HepG2 (cell line): ENCODE data around the gene NR1H3. TPM values are rescaled to one million over a fixed set of nuclear protein-coding genes. Genes with fewer than 3 reads are reported as not detected.
A peak's percentile ranks its signal among the peaks of the same experiment; 100 is the strongest.

ENCODE experiments used
- KDM5A ChIP-seq: fragments of 200-600 bp; sonication (generic); IDR thresholded peaks from 2 replicates; pipeline ENCODE4 v1.7.0; 2018; ENCODE audit warnings: antibody characterized with exemption, mild to moderate bottlenecking, low read length, borderline replicate concordance
- KDM6A ChIP-seq: IDR thresholded peaks from 2 replicates; pipeline ENCODE4 v1.6.1; 2016; ENCODE audit warnings: low read depth
- MBD4 ChIP-seq: IDR thresholded peaks from 2 replicates; pipeline ENCODE4 v1.6.1; 2012; ENCODE audit warnings: low read length, inconsistent platforms, borderline replicate concordance
- NONO ChIP-seq, 2 experiments: fragments of 450-650 bp in 1 of 2; sonication (generic) in 1 of 2; formaldehyde crosslinking in 1 of 2; IDR thresholded peaks in 1 of 2; conservative IDR thresholded peaks in 1 of 2; 2 replicates each; pipeline versions ENCODE4 v1.6.1 to v1.8.0; 2017 to 2022; ENCODE audit warnings: mild to moderate bottlenecking in 1 of 2, missing genetic modification reagents in 1 of 2, moderate library complexity in 1 of 2
- PAXIP1 ChIP-seq: sonication (generic); formaldehyde crosslinking; conservative IDR thresholded peaks from 2 replicates; pipeline ENCODE4 v1.4.0; 2020; ENCODE audit warnings: mild to moderate bottlenecking, missing genetic modification reagents, moderate library complexity
- RBAK ChIP-seq: sonication (generic); formaldehyde crosslinking; IDR thresholded peaks from 2 replicates; pipeline ENCODE4 v1.5.1; 2020; ENCODE audit warnings: mild to moderate bottlenecking, missing genetic modification reagents
- ZFP36L1 ChIP-seq: sonication (generic); formaldehyde crosslinking; IDR thresholded peaks from 2 replicates; pipeline ENCODE4 v1.8.0; 2022; ENCODE audit warnings: mild to moderate bottlenecking, missing genetic modification reagents, moderate library complexity
- ZFP37 ChIP-seq: sonication (generic); formaldehyde crosslinking; IDR thresholded peaks from 2 replicates; pipeline ENCODE4 v1.4.0; 2020; ENCODE audit warnings: missing genetic modification reagents, borderline replicate concordance
- ZNF18 ChIP-seq: sonication (generic); formaldehyde crosslinking; IDR thresholded peaks from 2 replicates; pipeline ENCODE4 v1.8.0; 2022; ENCODE audit warnings: mild to moderate bottlenecking, missing genetic modification reagents; ENCODE audit not compliant: insufficient replicate concordance
- ZNF282 ChIP-seq: fragments of 450-650 bp; IDR thresholded peaks from 2 replicates; pipeline ENCODE4 v1.6.1; 2018; ENCODE audit not compliant: partially characterized antibody
- ZNF430 ChIP-seq: sonication (generic); formaldehyde crosslinking; IDR thresholded peaks from 2 replicates; pipeline ENCODE4 v1.9.0; 2021; ENCODE audit warnings: mild to moderate bottlenecking, missing genetic modification reagents
- ZNF512 ChIP-seq: sonication (generic); formaldehyde crosslinking; IDR thresholded peaks from 2 replicates; pipeline ENCODE4 v1.4.0; 2020; ENCODE audit warnings: mild to moderate bottlenecking, missing genetic modification reagents
- ZNF737 ChIP-seq: sonication (generic); formaldehyde crosslinking; IDR thresholded peaks from 2 replicates; pipeline ENCODE4 v1.5.0; 2020; ENCODE audit warnings: missing genetic modification reagents, mild to moderate bottlenecking, borderline replicate concordance
- polyA plus RNA-seq, 8 experiments: library from polyadenylated mRNA; depleted of rRNA in 3 of 8; stranded (reverse) in 7 of 8; unstranded in 1 of 8; fragments of >200 nt; fragmentation: Illumina TruSeq in 4 of 8; extraction: Trizol in 4 of 8; gene quantifications; 2 replicates each; pipeline versions ENCODE4 v1.2.1 to v1.2.3, GENCODE V29; 2011 to 2016; ENCODE audit warnings: low read depth in 4 of 8, missing spikeins in 1 of 8, mixed read lengths in 1 of 8; ENCODE audit not compliant: insufficient read depth in 1 of 8
- total RNA-seq, 5 experiments: library from RNA; depleted of rRNA; stranded (reverse); fragments of >200 nt; fragmentation: Illumina TruSeq; extraction: Trizol; gene quantifications; 2 replicates each; pipeline ENCODE4 v1.2.3, GENCODE V29; 2016; ENCODE audit warnings: low read depth in 1 of 5

The NR1H3 gene
- total and polyA plus RNA-seq, 2 of the 13 experiments (the other 11 are each of a cell fraction or from before 2014, with no cell fraction given), result 41.8 to 102 TPM

GRCh38 chr11:47282462-47282861 is 24.7 kb downstream of the NR1H3 start (continued):
- TF ChIP-seq MBD4 (no peak), ZFP37 (CRISPR knock-in tag) (no peak), KDM5A (no peak), ZNF282 (no peak), RBAK (CRISPR knock-in tag) (no peak), NONO (IDR thresholded peaks at IDR 0.05) (no peak), NONO (CRISPR knock-in tag; conservative IDR thresholded peaks at IDR 0.05) (peak; percentile 39; the same call in 1 of the 2 replicates), ZNF737 (no peak), ZNF430 (CRISPR knock-in tag) (no peak), ZFP36L1 (CRISPR knock-in tag) (no peak), ZNF512 (CRISPR knock-in tag) (no peak), ZNF18 (CRISPR knock-in tag) (no peak), PAXIP1 (CRISPR knock-in tag) (peak; percentile 53), KDM6A (CRISPR knock-in tag) (no peak)
